Duodenal mucosa (tissue), 2 donors: ENCODE results near the gene ZNF701.
"Not testable (repeated sequence)": the region's sequence is repeated elsewhere in the genome, so short reads cannot be mapped to it uniquely, and the experiment has no call there.

ENCODE experiments used
- H3K27ac ChIP-seq: one replicate; pipeline ENCODE4 v1.7.0; 2013; ENCODE audit warnings: low read depth, low read length
- H3K27me3 ChIP-seq, 2 donors: one replicate each; pipeline ENCODE4 v1.7.0; 2013; ENCODE audit warnings: low read length in 2 of 2, control low read depth in 1 of 2; ENCODE audit not compliant: insufficient read depth in 2 of 2, control insufficient read depth in 1 of 2
- H3K36me3 ChIP-seq, 2 donors: one replicate each; pipeline ENCODE4 v1.7.0; 2013; ENCODE audit warnings: low read length in 2 of 2, control low read depth in 1 of 2; ENCODE audit not compliant: insufficient read depth in 2 of 2, control insufficient read depth in 1 of 2
- H3K4me1 ChIP-seq, 2 donors: one replicate each; pipeline ENCODE4 v1.7.0; 2013; ENCODE audit warnings: low read length in 2 of 2, control low read depth in 1 of 2; ENCODE audit not compliant: insufficient read depth in 2 of 2, control insufficient read depth in 1 of 2
- H3K4me3 ChIP-seq, 2 donors: one replicate each; pipeline ENCODE4 v1.7.0; 2013; ENCODE audit warnings: low read length in 2 of 2, low read depth in 1 of 2
- H3K9ac ChIP-seq, 2 donors: one replicate each; pipeline ENCODE4 v1.7.0; 2013; ENCODE audit warnings: low read length in 2 of 2, low read depth in 1 of 2
- H3K9me3 ChIP-seq, 2 donors: one replicate each; pipeline ENCODE4 v1.7.0; 2013; ENCODE audit warnings: low read length in 2 of 2, control low read depth in 1 of 2; ENCODE audit not compliant: control insufficient read depth in 1 of 2

Gene ZNF701

GRCh38 chr19:52626915-52627314 is 56.8 kb downstream of the ZNF701 start:
- peaks cover 23 to 56% of the 10 kb centered on the region in 2 donors for H3K36me3 ChIP-seq
- no peak overlapping the region for H3K9ac ChIP-seq
- H3K27ac ChIP-seq = no peak overlapping the region

DNA sequence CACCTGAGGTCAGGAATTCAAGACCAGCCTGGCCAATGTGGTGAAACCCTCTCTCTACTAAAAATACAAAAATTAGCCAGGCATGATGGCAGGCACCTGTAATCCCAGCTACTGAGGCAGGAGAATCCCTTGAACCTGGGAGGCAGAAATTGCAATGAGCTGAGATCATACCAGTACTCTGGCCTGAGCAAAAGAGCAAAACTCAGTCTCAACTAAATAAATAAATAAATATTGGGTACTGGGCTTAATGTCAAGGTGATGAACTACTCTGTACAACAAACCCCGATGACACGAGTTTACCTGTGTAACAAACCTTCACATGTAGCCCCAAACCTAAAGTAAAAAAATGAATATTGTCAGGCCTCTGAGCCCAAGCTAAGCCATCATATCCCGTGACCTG is 57.4 kb downstream of the ZNF701 start:
- not testable (repeated sequence) for H3K4me1 ChIP-seq, H3K27ac ChIP-seq, H3K9ac ChIP-seq, H3K9me3 ChIP-seq, H3K27me3 ChIP-seq, H3K4me3 ChIP-seq
- H3K36me3 ChIP-seq = peaks cover 23 to 52% of the 10 kb centered on the region in 2 donors

More at GRCh38 chr19:52626915-52627314, 56.8 kb downstream of the ZNF701 start:
- Histone ChIP-seq H3K4me1 (no peaks in the 10 kb centered on the region), H3K9me3 (no peaks in the 10 kb centered on the region), H3K27me3 (no peaks in the 10 kb centered on the region), H3K4me3 (no peak overlapping the region)

- Histone ChIP-seq H3K27ac (no peak overlapping the region), H3K4me1 (peaks cover 6 to 8% of the 10 kb centered on the region in 2 donors), H3K9me3 (no peaks in the 10 kb centered on the region), H3K36me3 (peaks cover 0 to 3% of the 10 kb centered on the region in 2 donors), H3K27me3 (no peaks in the 10 kb centered on the region), H3K4me3 (no peak overlapping the region), H3K9ac (no peak overlapping the region)
Observed at GRCh38 chr19:52635786-52636570, 65.9 kb downstream of the ZNF701 start.
